Measurements from ENCODE around the gene TRAPPC4.
"Not testable (repeated sequence)": the region's sequence is repeated elsewhere in the genome, so short reads cannot be mapped to it uniquely, and the experiment has no call there.

The TRAPPC4 gene, protein sequence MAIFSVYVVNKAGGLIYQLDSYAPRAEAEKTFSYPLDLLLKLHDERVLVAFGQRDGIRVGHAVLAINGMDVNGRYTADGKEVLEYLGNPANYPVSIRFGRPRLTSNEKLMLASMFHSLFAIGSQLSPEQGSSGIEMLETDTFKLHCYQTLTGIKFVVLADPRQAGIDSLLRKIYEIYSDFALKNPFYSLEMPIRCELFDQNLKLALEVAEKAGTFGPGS

DNA sequence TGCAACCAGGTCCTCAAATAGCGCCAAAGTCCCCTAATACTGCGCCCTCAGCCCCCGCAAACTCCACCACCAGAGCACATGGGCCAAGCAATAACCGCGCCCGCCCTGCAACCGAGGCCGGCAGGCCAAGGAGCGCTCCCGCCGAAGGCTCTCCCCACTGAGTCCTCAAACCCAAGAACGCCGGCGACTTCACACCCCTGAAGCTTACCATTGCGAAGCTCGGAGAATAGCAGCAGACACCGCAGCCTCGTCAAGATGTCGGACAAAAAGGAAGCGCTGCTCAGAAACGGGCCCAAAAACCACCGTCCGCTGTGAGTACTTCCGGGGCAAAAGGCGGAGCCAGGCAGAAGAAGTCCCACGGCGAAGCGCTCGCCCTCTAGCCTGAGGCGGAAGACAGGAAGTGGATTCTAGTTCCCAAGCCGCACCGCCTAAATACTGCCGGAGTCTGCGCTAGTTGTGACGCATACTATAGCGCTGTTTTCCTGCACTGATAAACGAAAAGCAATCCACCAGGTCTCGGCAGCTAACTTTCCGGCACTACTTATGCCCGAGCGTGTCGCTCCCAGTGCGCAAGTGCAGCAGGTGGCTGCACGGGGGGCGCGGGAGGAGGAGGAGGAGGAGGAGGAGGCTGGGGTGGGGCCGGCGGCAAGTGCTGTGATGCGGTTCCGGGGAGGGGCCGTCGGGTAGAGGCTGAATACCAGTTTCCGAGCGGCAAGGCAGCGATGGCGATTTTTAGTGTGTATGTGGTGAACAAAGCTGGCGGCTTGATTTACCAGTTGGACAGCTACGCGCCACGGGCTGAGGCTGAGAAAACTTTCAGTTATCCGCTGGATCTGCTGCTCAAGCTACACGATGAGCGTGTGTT is at the start of gene TRAPPC4, which contains the start of gene RPS25:
Gene TRAPPC4, plus strand, starts transcription at position 693 of the 865 bp plus-strand sequence. Its CDS starts 30 bp downstream, at position 723.
Gene RPS25, minus strand, starts transcription at position 270 of the 865 bp plus-strand sequence. Its CDS starts 59 bp downstream, at position 211.
- peak; percentile 97 for DNase-seq (ENCODE audit: low read depth)

- DNase-seq (ENCODE audit: low read depth), result not testable (repeated sequence)
Observed at GRCh38 chr11:118969508-118969907, 49.1 kb upstream of the TRAPPC4 start.

DNA sequence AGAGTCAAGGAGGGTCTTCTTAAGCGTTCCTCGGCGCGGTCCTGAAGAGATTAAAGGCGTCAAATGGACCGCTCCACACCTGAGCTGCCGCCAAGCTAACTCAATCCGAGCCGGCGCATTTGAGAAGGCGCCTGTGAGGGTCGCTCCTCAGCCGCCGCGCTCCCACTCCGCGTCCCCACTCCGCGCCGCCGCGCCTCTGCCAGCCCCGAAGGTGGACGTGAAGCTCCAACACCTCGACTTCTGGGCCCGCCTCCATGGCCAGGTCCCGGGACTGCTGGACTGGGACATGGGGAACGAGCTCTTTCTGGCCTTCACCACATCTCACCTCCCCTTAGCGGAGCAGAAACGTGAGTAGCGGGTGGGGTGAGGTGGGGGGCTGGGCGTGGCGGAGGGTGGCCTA is 46.9 kb upstream of the TRAPPC4 start, which contains the start of gene FOXR1:
Gene FOXR1, plus strand, starts transcription at position 116 of the 400 bp plus-strand sequence. Its CDS starts 171 bp downstream, at position 287.
- no peak for DNase-seq (ENCODE audit: low read depth)

DNA sequence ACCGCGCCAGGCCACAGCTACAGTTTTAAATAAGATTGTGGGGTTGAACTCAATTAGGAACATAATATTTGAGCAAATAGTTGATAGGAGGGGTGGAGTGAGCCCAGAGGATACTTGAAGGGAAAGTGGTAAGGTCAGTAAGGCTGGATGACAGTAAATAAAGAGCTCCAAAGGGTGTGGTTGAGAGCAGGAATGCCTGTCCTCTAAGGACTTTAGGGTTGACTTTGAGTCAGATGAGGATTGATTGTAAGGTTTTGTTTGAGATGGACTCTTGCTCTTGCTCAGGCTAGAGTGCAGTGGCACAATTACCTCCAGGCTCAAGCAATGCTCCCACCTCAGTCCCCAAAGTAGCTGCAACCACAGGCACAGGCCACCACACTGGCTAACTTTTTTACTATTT is 44.6 kb upstream of the TRAPPC4 start:
- no peak for DNase-seq (ENCODE audit: low read depth)

GRCh38 chr11:118975771-118976709 is 42.5 kb upstream of the TRAPPC4 start:
- no peak for DNase-seq (ENCODE audit: low read depth)

DNA sequence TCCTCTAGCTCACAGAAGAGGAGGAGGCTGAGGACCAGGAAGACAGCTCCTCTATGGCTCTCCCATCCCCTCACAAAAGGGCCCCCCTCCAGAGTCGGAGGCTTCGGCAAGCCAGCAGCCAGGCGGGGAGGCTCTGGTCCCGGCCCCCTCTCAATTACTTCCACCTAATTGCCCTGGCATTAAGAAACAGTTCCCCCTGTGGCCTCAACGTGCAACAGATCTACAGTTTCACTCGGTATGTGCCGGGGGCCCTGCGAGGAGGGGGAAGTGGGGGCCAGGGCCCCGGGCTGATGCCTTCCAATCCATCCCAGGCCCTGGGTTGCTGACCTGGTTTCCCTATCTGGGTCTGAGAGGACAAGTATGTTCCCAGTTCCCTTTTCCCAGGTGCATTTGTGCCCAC is 39.1 kb upstream of the TRAPPC4 start:
- no peak for DNase-seq (ENCODE audit: low read depth)

- no peak for DNase-seq (ENCODE audit: low read depth)
Observed at GRCh38 chr11:118980191-118980881, 38.2 kb upstream of the TRAPPC4 start.

DNA sequence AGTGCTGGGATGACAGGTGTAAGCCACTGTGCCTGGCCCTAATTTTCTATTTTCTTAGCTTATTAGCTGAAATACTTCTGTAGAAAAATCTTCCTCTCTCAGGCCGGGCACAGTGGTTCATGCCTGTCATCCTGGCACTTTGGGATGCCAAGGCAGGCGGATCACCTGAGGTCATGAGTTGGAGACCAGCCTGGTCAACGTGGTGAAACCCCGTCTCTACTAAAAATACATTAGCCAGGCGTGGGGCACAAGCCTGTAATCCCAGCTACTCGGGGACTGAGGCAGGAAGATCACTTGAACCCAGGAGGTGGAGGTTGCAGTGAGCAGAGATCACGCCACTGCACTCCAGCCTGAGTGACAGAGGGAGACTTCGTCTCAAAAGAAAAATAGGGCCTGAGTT is 34.2 kb upstream of the TRAPPC4 start:
- DNase-seq (ENCODE audit: low read depth), result not testable (repeated sequence)

- DNase-seq (ENCODE audit: low read depth), result no peak
Observed at GRCh38 chr11:118984825-118985224, 33.7 kb upstream of the TRAPPC4 start.

GRCh38 chr11:118988280-118988679 is 30.3 kb upstream of the TRAPPC4 start:
- DNase-seq (ENCODE audit: low read depth), result no peak

GRCh38 chr11:118991486-118992038 is 27.0 kb upstream of the TRAPPC4 start:
- DNase-seq (ENCODE audit: low read depth), result not testable (repeated sequence)

DNA sequence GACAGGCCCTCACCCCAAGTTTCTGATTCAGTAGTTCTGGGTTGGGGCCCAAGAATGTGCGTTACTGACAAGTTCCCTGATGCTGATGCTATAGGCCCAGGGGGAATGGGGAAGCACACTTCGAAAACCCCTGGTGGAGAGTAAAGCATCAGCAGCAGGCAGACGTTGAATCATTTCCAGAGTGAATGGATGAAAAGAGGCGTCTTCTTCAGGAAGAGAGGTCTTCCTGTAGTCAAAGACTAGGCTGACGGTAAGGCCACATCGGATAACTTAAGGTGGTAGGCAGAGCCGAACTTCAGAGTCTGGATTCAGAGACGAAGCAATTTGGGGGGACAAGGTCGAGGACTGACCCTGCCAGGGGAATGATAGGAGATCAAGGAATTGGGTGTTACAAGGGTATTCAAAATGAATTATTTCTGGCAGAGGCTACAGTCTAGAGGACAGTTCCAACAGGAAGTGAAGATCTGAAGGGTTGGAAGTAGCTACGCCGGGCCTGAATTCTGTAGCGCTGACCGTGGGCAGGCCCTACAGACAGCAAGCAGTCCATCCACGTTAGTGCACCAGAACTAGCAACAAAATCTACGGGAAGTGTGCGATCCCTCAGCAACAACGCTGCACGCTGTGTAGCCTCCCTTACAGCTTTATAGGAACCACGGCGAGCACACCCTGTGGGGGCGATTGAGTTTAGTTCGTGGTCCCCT is 21.5 kb upstream of the TRAPPC4 start:
- DNase-seq (ENCODE audit: low read depth), result peak; percentile 47

GRCh38 chr11:118997627-118998387 is 20.8 kb upstream of the TRAPPC4 start, which contains the start of gene CENATAC:
Gene CENATAC, plus strand, starts transcription at chr11:118998138. Its CDS starts 60 bp downstream, at chr11:118998198.
- DNase-seq (ENCODE audit: low read depth), result peak; percentile 93

GRCh38 chr11:118998388-118998717 is 20.2 kb upstream of the TRAPPC4 start:
- no peak for DNase-seq (ENCODE audit: low read depth)

DNA sequence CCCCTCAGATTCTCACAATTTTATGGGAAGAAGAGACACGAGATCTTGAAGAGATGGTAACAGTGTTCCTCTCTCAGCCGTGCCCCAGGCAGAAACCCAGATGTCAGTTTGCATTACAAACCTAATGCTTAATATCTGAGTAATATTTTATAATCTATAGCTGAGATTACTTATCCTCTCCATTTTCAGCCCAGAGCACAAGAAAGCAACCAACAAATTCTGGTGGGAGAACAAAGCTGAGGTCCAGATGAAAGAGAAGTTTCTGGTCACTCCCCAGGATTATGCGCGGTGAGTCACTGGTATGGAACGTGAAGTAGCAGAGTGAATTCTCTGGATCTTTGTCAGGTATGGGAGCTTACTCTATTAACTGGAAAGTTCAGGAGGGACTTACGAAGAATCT is 19.7 kb upstream of the TRAPPC4 start:
- peak; percentile 93 for DNase-seq (ENCODE audit: low read depth)

- DNase-seq (ENCODE audit: low read depth), result peak; percentile 80
Observed at GRCh38 chr11:119000906-119001305, 17.7 kb upstream of the TRAPPC4 start.

DNA sequence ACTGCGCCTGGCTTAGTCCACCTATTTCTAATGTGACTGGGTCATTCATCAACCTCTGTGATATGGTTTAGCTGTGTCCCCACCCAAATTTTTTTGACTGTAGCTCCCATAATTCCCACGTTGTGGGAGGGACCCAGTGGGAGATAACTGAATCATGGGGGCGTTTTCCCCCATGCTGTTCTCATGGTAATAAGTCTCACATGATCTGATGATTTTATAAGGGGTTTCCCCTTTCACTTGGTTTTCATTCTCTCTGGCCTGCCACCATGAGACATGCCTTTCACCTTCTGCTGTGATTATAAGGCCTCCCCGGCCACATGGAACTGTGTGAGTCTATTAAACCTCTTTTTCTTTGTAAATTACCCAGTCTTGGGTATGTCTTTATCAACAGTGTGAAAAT is 11.9 kb upstream of the TRAPPC4 start:
- DNase-seq (ENCODE audit: low read depth), result no peak

DNA sequence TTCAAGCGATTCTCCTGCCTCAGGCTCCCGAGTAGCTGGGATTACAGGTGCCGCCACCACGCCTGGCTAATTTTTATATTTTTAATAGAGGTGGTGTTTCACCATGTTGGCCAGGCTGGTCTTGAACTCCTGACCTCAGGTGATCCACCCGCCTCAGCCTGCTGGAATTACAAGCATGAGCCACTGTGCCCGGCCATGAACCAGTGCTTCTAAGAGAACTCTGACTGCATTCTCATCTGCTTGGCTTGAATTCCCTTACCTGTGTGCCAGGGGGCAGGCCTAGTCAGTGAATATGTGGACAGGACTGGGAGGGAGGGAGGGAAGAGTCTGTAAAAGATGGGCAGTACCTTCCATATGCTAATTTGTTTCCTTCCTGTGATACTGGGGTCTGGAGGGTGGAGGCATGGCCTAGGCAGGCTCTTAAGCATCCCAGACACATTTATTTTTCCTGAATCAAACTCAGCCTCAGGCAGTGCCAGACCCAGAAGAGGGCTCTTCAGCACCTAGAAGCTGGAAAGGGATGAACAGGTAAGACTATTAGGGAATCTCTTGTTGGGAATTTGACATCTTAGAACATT is 7.0 kb upstream of the TRAPPC4 start:
- DNase-seq (ENCODE audit: low read depth), result no peak

DNA sequence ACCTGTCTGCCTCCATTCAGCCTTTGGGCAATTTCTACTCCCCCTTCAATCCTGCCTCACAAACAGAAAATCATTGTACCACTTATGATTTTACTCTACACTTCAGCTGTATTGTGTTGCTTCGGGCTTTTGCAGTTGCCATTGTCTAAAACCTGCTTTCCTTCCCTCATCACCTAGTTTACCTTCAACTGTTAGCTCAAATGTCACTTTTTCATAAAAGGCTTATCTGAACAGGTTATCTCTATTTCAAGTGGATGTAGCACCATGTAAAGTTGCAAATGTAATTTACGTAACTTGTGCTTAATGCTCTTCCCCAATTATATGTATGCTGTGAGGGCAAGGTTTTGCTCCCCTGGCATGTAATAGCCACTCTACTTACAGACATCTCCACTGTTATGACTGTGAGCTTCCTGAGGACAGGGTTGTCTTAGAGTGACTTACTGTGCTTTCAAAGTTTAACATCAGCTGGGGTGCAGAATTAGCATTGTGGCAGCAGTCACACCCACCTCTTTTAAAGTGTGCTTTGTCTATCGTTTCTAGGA is 5.9 kb upstream of the TRAPPC4 start:
- no peak for DNase-seq (ENCODE audit: low read depth)

Measured in ELR (cell line).